ENCODE data around the gene MCFD2.
A peak's percentile ranks its signal among the peaks of the same experiment; 100 is the strongest.

Gene MCFD2

DNA sequence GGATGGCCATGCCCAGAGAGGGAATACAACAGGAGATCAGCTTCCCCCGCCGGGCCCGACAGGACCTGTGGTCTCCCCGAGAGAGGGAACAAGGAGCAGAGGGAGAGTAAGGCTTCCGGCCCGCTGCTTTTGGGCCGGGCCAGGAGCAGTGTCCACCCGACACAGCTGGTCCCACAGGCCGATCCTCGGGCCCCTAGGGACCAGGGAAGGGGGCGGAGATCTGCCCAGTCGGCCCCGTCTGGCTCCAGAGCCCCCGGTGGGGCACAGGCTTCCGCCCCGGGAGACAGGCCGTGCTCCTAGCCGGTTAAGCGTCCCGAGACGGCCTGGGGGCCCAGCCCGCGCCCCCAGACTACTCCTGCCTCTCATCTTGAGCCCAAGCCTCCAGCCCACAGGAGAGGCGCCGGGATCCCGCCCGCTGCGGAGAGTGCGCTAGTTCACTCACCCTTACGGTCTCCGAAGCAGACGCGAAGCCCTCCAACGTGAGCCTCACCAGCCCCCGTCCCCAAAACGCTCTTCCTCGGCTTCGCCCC is at the start of gene MCFD2:
MCFD2 (minus strand) TSS at position 526 of the 530 bp plus-strand sequence. CDS start 6,635 bp downstream, outside the sequence.
- DNase-seq (ENCODE audit: low read depth) = no peak

GRCh38 chr2:46964835-46965560 is 49.4 kb upstream of the MCFD2 start:
- DNase-seq (ENCODE audit: low read depth) = no peak
- no peak overlapping the region for H3K4me3 ChIP-seq (ENCODE audit: low read depth, low read length)

More for the DNA sequence above, at the start of gene MCFD2:
- H3K4me3 ChIP-seq (ENCODE audit: low read depth, low read length) = peak within 1 kb of the TSS; percentile 95

DNA sequence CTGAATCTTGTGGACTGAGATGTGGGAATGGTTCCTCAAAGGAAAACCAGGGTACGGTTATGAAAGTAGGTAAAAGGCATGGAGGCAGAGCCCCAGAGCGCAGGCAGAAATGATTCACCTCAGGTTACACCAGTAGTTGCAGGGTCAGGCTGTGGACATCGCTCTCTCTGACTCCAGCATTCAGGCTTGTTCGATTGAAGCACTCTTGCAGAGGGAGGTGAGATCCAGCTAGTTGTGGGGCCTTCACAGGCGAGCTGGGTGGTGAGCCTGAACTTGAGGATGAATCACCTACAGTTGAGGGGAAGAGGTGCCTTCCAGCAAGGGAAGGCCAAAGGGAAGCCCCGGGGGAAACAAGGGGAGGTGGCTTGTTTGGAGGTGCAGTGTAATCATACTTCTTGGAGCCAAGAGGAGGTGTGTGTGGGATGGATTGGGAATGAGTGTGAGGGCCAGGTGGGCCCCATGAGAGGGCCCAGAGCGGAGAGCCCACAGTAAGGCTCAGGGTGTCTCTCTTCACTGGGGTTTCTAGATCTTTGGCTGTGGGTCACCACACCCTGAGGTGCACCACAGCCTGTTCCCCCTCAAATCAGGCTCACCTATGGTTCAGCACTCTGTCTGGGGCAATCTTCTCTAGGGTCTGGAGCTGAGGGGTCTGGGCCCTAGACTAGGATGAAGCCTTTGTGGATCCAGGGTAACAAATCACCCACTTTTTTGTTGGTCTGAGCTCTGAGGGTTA is 48.5 kb upstream of the MCFD2 start:
- no peak for DNase-seq (ENCODE audit: low read depth)
- H3K4me3 ChIP-seq (ENCODE audit: low read depth, low read length) = no peak overlapping the region

- DNase-seq (ENCODE audit: low read depth) = no peak
Measured at GRCh38 chr2:46963210-46963609, 47.6 kb upstream of the MCFD2 start.

DNA sequence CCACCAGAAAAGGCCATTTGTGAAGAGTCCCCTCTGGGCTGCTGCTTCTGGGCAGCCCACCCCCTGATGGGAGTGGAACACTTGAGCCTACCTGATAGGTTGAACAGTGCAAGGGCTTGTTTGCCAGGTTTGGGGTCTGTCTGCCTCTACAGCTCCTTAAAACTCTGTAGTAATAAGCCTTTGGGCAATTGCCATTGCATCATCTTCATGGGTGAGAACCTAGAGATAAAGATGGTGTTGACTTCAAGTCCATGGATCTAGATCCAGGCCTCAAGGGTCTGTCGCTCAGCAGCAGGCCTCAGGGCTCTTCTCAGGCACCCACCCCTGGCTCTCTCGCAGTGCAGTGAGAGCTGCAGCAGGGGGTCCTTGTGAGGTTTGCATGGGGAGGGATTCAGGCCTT is 47.1 kb upstream of the MCFD2 start:
- DNase-seq (ENCODE audit: low read depth) = no peak
- no peak overlapping the region for H3K4me3 ChIP-seq (ENCODE audit: low read depth, low read length)

More at GRCh38 chr2:46963210-46963609, 47.6 kb upstream of the MCFD2 start:
- H3K4me3 ChIP-seq (ENCODE audit: low read depth, low read length) = no peak overlapping the region

GRCh38 chr2:46960618-46961017 is 45.0 kb upstream of the MCFD2 start:
- H3K4me3 ChIP-seq (ENCODE audit: low read depth, low read length) = no peak overlapping the region
- no peak for DNase-seq (ENCODE audit: low read depth)

- H3K4me3 ChIP-seq (ENCODE audit: low read depth, low read length) = no peak overlapping the region
- no peak for DNase-seq (ENCODE audit: low read depth)
Measured at GRCh38 chr2:46958431-46959017, 42.9 kb upstream of the MCFD2 start.

- DNase-seq (ENCODE audit: low read depth) = no peak
- no peak overlapping the region for H3K4me3 ChIP-seq (ENCODE audit: low read depth, low read length)
Measured at GRCh38 chr2:46956981-46957531, 41.5 kb upstream of the MCFD2 start.

DNA sequence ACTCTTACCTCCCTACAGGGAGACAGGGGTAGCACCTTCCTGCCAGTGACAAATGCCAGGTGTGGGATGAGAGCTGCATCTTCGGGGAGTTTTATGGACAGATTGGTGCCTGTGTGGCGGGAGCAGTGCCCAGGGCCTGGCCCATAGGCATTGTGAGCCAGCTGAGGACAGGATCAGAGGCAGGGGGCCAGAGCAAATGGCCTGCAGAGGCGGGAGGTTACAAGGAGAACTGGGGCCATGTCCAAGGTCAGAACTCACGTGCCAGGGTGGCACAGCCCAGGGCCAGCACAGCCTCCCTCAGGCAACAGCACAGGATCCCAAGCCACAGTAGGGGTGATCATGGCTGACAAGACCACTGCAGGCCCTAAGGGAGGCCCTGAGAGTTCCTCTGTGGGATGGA is 40.2 kb upstream of the MCFD2 start:
- no peak for DNase-seq (ENCODE audit: low read depth)
- no peak overlapping the region for H3K4me3 ChIP-seq (ENCODE audit: low read depth, low read length)

GRCh38 chr2:46954951-46955571 is 39.5 kb upstream of the MCFD2 start:
- DNase-seq (ENCODE audit: low read depth) = peak; percentile 49
- H3K4me3 ChIP-seq (ENCODE audit: low read depth, low read length) = no peak overlapping the region

- H3K4me3 ChIP-seq (ENCODE audit: low read depth, low read length) = no peak overlapping the region
- no peak for DNase-seq (ENCODE audit: low read depth)
Measured at GRCh38 chr2:46952171-46952570, 36.6 kb upstream of the MCFD2 start.

- H3K4me3 ChIP-seq (ENCODE audit: low read depth, low read length) = no peak overlapping the region
- no peak for DNase-seq (ENCODE audit: low read depth)
Measured at GRCh38 chr2:46951290-46952064, 35.9 kb upstream of the MCFD2 start.

DNA sequence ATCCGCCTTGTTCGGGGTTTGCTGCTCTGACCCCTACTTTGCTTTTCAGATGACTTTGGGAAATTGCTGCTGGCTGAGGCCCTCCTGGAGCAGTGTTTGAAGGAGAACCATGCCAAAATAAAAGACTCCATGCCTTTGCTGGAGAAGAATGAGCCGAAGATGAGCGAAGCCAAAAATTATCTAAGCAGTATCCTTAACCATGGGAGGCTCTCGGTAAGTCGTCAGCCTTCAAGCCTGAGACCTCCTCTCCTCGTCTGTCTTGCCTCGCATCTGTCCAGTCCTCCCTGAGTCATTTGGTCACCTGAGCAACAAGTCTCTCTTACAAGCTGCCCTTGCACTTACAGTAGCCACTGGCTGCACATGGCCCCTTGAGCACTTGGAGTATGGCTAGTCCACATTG is 34.7 kb upstream of the MCFD2 start:
- H3K4me3 ChIP-seq (ENCODE audit: low read depth, low read length) = no peak overlapping the region
- DNase-seq (ENCODE audit: low read depth) = no peak

DNA sequence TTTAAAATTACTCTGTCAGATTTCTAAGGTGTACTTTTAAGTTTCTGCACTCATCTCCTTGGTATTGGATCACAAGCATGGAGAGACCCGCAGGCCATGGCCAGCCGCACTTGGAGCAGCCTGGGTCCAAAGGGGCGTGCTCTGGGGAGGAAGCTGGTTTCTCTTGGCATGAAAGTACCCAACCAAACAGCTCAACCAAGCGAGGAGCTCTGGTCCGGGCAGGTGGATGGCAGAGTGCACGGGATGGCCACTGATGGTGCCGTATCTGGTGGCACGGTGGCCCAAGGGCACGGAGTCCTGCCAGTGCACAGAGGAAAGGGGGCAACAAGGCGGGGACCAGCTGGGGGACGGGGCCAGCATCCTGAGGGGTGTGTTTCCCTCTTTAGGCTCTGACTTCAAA is 32.2 kb upstream of the MCFD2 start:
- DNase-seq (ENCODE audit: low read depth) = no peak
- H3K4me3 ChIP-seq (ENCODE audit: low read depth, low read length) = no peak overlapping the region

DNA sequence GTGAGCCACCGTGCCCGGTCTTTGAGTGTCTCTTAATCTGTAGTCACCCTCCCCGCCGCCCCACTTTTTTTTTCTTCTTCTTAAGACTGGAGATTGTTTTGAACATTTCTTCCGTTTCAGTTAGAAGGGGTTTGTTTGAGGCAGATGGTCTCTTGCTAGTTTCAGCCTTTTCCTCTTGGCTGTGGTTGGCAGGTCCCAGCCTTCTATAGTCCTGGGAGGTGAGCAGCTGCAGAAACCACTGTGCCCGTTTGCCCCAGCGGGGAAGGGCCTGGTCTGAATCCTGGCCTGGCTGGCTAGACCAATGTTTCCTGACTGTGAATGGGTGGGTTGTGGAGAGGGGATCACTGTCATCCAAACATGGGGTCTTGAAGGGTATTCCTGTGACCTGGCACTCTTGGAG is 30.1 kb upstream of the MCFD2 start:
- DNase-seq (ENCODE audit: low read depth) = no peak
- H3K4me3 ChIP-seq (ENCODE audit: low read depth, low read length) = no peak overlapping the region

GRCh38 chr2:46943881-46944798 is 28.5 kb upstream of the MCFD2 start:
- DNase-seq (ENCODE audit: low read depth) = no peak
- H3K4me3 ChIP-seq (ENCODE audit: low read depth, low read length) = no peak overlapping the region

- peak overlapping the region; percentile 94 for H3K4me3 ChIP-seq (ENCODE audit: low read depth, low read length)
- DNase-seq (ENCODE audit: low read depth) = no peak
Measured at GRCh38 chr2:46942891-46943626, 27.5 kb upstream of the MCFD2 start.
